T-helper 2 cell treated with Interferon-gamma antibody and Interleukin-4, amounts not matched to agents 5 μg/mL and 100 μg/mL, for 36 hours (primary cell): ENCODE results near the gene F2R.

Source experiments
- DNase-seq: peaks from one replicate; pipeline ENCODE4 v3.0.0; 2021; ENCODE audit warnings: low spot score
- H3K27ac Mint-ChIP-seq: one replicate; pipeline ENCODE4 v1.8.0; 2021; ENCODE audit warnings: mild to moderate bottlenecking, mixed read lengths
- H3K27me3 Mint-ChIP-seq: one replicate; pipeline ENCODE4 v1.8.0; 2021; ENCODE audit warnings: low read depth, mixed read lengths
- H3K36me3 Mint-ChIP-seq: one replicate; pipeline ENCODE4 v1.8.0; 2021; ENCODE audit warnings: low read depth, mixed read lengths
- H3K4me1 Mint-ChIP-seq: one replicate; pipeline ENCODE4 v1.8.0; 2021; ENCODE audit warnings: low read depth, mixed read lengths
- H3K4me3 Mint-ChIP-seq: one replicate; pipeline ENCODE4 v1.8.0; 2022; ENCODE audit warnings: mild to moderate bottlenecking, moderate library complexity, mixed read lengths
- H3K9me3 Mint-ChIP-seq: one replicate; pipeline ENCODE4 v1.8.0; 2021; ENCODE audit warnings: mixed read lengths

The F2R gene

GRCh38 chr5:76683816-76684731 lies 31.9 kb upstream of the F2R start:
- Mint-ChIP-seq H3K36me3 (peaks cover 52% of the 10 kb centered on the region), H3K4me1 (peaks cover 5% of the 10 kb centered on the region), H3K9me3 (no peaks in the 10 kb centered on the region), H3K27ac (no peak overlapping the region), H3K4me3 (no peak overlapping the region), H3K27me3 (no peaks in the 10 kb centered on the region)
- DNase-seq = no peak

GRCh38 chr5:76684756-76685519 lies 31.0 kb upstream of the F2R start:
- H3K4me3 Mint-ChIP-seq = no peak overlapping the region
- no peak overlapping the region for H3K27ac Mint-ChIP-seq
- no peaks in the 10 kb centered on the region for H3K9me3 Mint-ChIP-seq
- H3K36me3 Mint-ChIP-seq = peaks cover 51% of the 10 kb centered on the region
- no peaks in the 10 kb centered on the region for H3K27me3 Mint-ChIP-seq
- peaks cover 9% of the 10 kb centered on the region for H3K4me1 Mint-ChIP-seq
- no peak for DNase-seq

- no peak for DNase-seq
- H3K4me1 Mint-ChIP-seq = peaks cover 9% of the 10 kb centered on the region
Measured at GRCh38 chr5:76685704-76686103, 30.2 kb upstream of the F2R start.

GRCh38 chr5:76688212-76688611 lies 27.7 kb upstream of the F2R start:
- Mint-ChIP-seq H3K27ac (no peak overlapping the region), H3K9me3 (no peaks in the 10 kb centered on the region), H3K27me3 (no peaks in the 10 kb centered on the region), H3K4me3 (no peak overlapping the region), H3K4me1 (peaks cover 16% of the 10 kb centered on the region), H3K36me3 (peaks cover 50% of the 10 kb centered on the region)
- DNase-seq = no peak

More at GRCh38 chr5:76685704-76686103, 30.2 kb upstream of the F2R start:
- peaks cover 50% of the 10 kb centered on the region for H3K36me3 Mint-ChIP-seq
- no peak overlapping the region for H3K27ac Mint-ChIP-seq
- no peaks in the 10 kb centered on the region for H3K27me3 Mint-ChIP-seq
- no peak overlapping the region for H3K4me3 Mint-ChIP-seq
- H3K9me3 Mint-ChIP-seq = no peaks in the 10 kb centered on the region

- no peak for DNase-seq
- Mint-ChIP-seq H3K36me3 (peaks cover 46% of the 10 kb centered on the region), H3K4me3 (no peak overlapping the region), H3K27me3 (no peaks in the 10 kb centered on the region), H3K27ac (no peak overlapping the region), H3K4me1 (peaks cover 16% of the 10 kb centered on the region), H3K9me3 (no peaks in the 10 kb centered on the region)
Measured at GRCh38 chr5:76688836-76689235, 27.1 kb upstream of the F2R start.

- peaks cover 43% of the 10 kb centered on the region for H3K36me3 Mint-ChIP-seq
- no peak for DNase-seq
Measured at GRCh38 chr5:76689321-76690036, 26.4 kb upstream of the F2R start.

GRCh38 chr5:76690037-76690679 lies 25.8 kb upstream of the F2R start:
- H3K36me3 Mint-ChIP-seq = peaks cover 44% of the 10 kb centered on the region
- peaks cover 16% of the 10 kb centered on the region for H3K4me1 Mint-ChIP-seq
- H3K9me3 Mint-ChIP-seq = no peaks in the 10 kb centered on the region
- no peak overlapping the region for H3K27ac Mint-ChIP-seq
- H3K27me3 Mint-ChIP-seq = no peaks in the 10 kb centered on the region
- no peak overlapping the region for H3K4me3 Mint-ChIP-seq
- no peak for DNase-seq

More at GRCh38 chr5:76689321-76690036, 26.4 kb upstream of the F2R start:
- Mint-ChIP-seq H3K27me3 (no peaks in the 10 kb centered on the region), H3K27ac (no peak overlapping the region), H3K4me3 (no peak overlapping the region), H3K4me1 (peaks cover 16% of the 10 kb centered on the region), H3K9me3 (no peaks in the 10 kb centered on the region)

- Mint-ChIP-seq H3K9me3 (no peaks in the 10 kb centered on the region), H3K27ac (peak overlapping the region; percentile 39), H3K27me3 (no peaks in the 10 kb centered on the region), H3K4me1 (peaks cover 16% of the 10 kb centered on the region), H3K4me3 (no peak overlapping the region), H3K36me3 (peaks cover 46% of the 10 kb centered on the region)
- DNase-seq = no peak
Measured at GRCh38 chr5:76690704-76691466, 25.0 kb upstream of the F2R start.

GRCh38 chr5:76691467-76692273 lies 24.3 kb upstream of the F2R start:
- no peaks in the 10 kb centered on the region for H3K9me3 Mint-ChIP-seq
- H3K36me3 Mint-ChIP-seq = peaks cover 45% of the 10 kb centered on the region
- H3K4me1 Mint-ChIP-seq = peaks cover 19% of the 10 kb centered on the region
- H3K4me3 Mint-ChIP-seq = peak overlapping the region; percentile 32
- DNase-seq = no peak
- H3K27me3 Mint-ChIP-seq = no peaks in the 10 kb centered on the region
- peak overlapping the region; percentile 49 for H3K27ac Mint-ChIP-seq

- H3K27me3 Mint-ChIP-seq = no peaks in the 10 kb centered on the region
- no peaks in the 10 kb centered on the region for H3K9me3 Mint-ChIP-seq
- H3K4me3 Mint-ChIP-seq = no peak overlapping the region
- no peak for DNase-seq
- H3K36me3 Mint-ChIP-seq = peaks cover 43% of the 10 kb centered on the region
- peaks cover 19% of the 10 kb centered on the region for H3K4me1 Mint-ChIP-seq
- H3K27ac Mint-ChIP-seq = no peak overlapping the region
Measured at GRCh38 chr5:76692274-76692540, 23.7 kb upstream of the F2R start.

GRCh38 chr5:76692651-76693050 lies 23.3 kb upstream of the F2R start:
- Mint-ChIP-seq H3K27ac (no peak overlapping the region), H3K4me1 (peaks cover 19% of the 10 kb centered on the region), H3K9me3 (no peaks in the 10 kb centered on the region), H3K27me3 (no peaks in the 10 kb centered on the region), H3K4me3 (no peak overlapping the region), H3K36me3 (peaks cover 45% of the 10 kb centered on the region)
- DNase-seq = no peak

GRCh38 chr5:76693141-76693540 lies 22.8 kb upstream of the F2R start:
- H3K27ac Mint-ChIP-seq = no peak overlapping the region

More at GRCh38 chr5:76693141-76693540, 22.8 kb upstream of the F2R start:
- Mint-ChIP-seq H3K4me1 (peaks cover 19% of the 10 kb centered on the region), H3K36me3 (peaks cover 46% of the 10 kb centered on the region), H3K4me3 (no peak overlapping the region), H3K27me3 (no peaks in the 10 kb centered on the region), H3K9me3 (no peaks in the 10 kb centered on the region)
- DNase-seq = no peak
